Right lobe of liver (tissue), 4 donors: ENCODE measurements around the gene CST8.

Experiments used
- POLR2A ChIP-seq: fragments of 450-650 bp; IDR thresholded peaks from one replicate; pipeline ENCODE4 v1.6.1; 2017; ENCODE audit warnings: antibody characterized with exemption, mild to moderate bottlenecking
- TF ChIP-seq, protein P1 (sequence below), 4 donors: fragments of 200-600 bp in 3 of 4; fragments of 450-650 bp in 1 of 4; IDR thresholded peaks; one replicate each; pipeline versions ENCODE4 v1.5.1 to v1.8.0; 2016 to 2022; ENCODE audit warnings: antibody characterized with exemption in 4 of 4, mild to moderate bottlenecking in 2 of 4
- donor health status: DM: no; HTN: no; CAD: no.
- donor health status: DM: no; HTN: no; CAD: no.
- donor health status: DM: no; HTN: yes; CAD: no.

- TF ChIP-seq, protein P1, sequence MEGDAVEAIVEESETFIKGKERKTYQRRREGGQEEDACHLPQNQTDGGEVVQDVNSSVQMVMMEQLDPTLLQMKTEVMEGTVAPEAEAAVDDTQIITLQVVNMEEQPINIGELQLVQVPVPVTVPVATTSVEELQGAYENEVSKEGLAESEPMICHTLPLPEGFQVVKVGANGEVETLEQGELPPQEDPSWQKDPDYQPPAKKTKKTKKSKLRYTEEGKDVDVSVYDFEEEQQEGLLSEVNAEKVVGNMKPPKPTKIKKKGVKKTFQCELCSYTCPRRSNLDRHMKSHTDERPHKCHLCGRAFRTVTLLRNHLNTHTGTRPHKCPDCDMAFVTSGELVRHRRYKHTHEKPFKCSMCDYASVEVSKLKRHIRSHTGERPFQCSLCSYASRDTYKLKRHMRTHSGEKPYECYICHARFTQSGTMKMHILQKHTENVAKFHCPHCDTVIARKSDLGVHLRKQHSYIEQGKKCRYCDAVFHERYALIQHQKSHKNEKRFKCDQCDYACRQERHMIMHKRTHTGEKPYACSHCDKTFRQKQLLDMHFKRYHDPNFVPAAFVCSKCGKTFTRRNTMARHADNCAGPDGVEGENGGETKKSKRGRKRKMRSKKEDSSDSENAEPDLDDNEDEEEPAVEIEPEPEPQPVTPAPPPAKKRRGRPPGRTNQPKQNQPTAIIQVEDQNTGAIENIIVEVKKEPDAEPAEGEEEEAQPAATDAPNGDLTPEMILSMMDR (IDR thresholded peaks at IDR 0.05): no peak
- TF ChIP-seq POLR2A: no peak
Measured at GRCh38 chr20:23448167-23448566, 42.8 kb upstream of the CST8 start.
